ENCODE results near the gene TMCO5A. TPM values are rescaled to one million over a fixed set of nuclear protein-coding genes. Genes with fewer than 3 reads are reported as not detected.
A peak's percentile ranks its signal among the peaks of the same experiment; 100 is the strongest.

The TMCO5A gene
- total RNA-seq, 1 donor from 2014 or later = not detected

DNA sequence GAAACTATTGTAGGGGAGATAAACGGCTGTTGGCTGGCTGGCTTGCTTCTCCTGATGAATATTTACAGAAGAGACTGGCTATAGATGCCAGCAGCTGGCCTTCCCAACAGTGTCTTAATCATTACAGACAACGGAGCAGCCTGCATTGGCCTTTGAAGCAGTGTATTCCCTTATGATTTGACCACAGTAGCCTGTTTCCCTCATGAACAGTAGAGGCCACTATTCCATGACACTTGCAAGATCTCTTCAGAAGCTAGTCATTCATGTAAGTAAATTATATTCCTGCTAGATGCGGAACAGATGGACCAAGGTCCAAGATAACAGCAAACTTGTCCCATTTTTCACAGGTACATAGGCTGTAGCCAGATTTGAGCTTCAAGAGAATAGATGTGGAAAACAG lies 47.3 kb downstream of the TMCO5A start:
- Mint-ChIP-seq H3K4me3 (no peak overlapping the region), H3K4me1 (no peaks in the 10 kb centered on the region), H3K9me3 (peaks cover 4% of the 10 kb centered on the region), H3K27ac (ENCODE audit: unreplicated experiment) (no peak overlapping the region), H3K27me3 (ENCODE audit: low read depth) (no peaks in the 10 kb centered on the region), H3K36me3 (ENCODE audit: low read depth) (no peaks in the 10 kb centered on the region)
- no peak for DNase-seq (ENCODE audit: low read depth, low spot score)
- peak; percentile 41 for TF ChIP-seq CTCF (conservative IDR thresholded peaks at IDR 0.05)

- Mint-ChIP-seq H3K4me3 (no peak overlapping the region), H3K9me3 (peaks cover 12% of the 10 kb centered on the region), H3K27ac (ENCODE audit: unreplicated experiment) (no peak overlapping the region), H3K27me3 (ENCODE audit: low read depth) (no peaks in the 10 kb centered on the region), H3K36me3 (ENCODE audit: low read depth) (peaks cover 6% of the 10 kb centered on the region), H3K4me1 (no peaks in the 10 kb centered on the region)
- TF ChIP-seq CTCF (conservative IDR thresholded peaks at IDR 0.05) = no peak
- DNase-seq (ENCODE audit: low read depth, low spot score) = no peak
Measured at GRCh38 chr15:37984368-37984767, 49.9 kb downstream of the TMCO5A start.

GRCh38 chr15:37995461-37996347 lies 61.3 kb downstream of the TMCO5A start:
- Mint-ChIP-seq H3K36me3 (ENCODE audit: low read depth) (peaks cover 5% of the 10 kb centered on the region), H3K27me3 (ENCODE audit: low read depth) (no peaks in the 10 kb centered on the region), H3K27ac (ENCODE audit: unreplicated experiment) (no peak overlapping the region), H3K9me3 (peaks cover 9% of the 10 kb centered on the region), H3K4me3 (no peak overlapping the region), H3K4me1 (peaks cover 10% of the 10 kb centered on the region)
- peak; percentile 88 for TF ChIP-seq CTCF (conservative IDR thresholded peaks at IDR 0.05)
- DNase-seq (ENCODE audit: low read depth, low spot score) = peak; percentile 48

All from neural crest cell (in vitro differentiated cells).